ENCODE data around the gene AIFM2. TPM values are rescaled to one million over a fixed set of nuclear protein-coding genes. Genes with fewer than 3 reads are reported as not detected.

Gene AIFM2
- total and polyA plus RNA-seq, 9 of the 15 experiments (the other 6 are each of a cell fraction or from before 2014, with no cell fraction given) = 2.7 to 14.1 (median 9.2) TPM

- Histone ChIP-seq H3K27me3 (ENCODE audit: control insufficient read depth in 2 of 2, insufficient read depth in 2 of 2, low read length in 2 of 2) (peaks cover 18 to 26% of the 10 kb centered on the region in 2 experiments), H3K9ac (ENCODE audit: insufficient read depth in 1 of 2, low read depth in 2 of 2, low read length in 2 of 2) (no peak overlapping the region), H3K4me1 (replicated peaks in 1 of 2; ENCODE audit: control insufficient read depth in 2 of 2, insufficient read depth in 2 of 2, low read length in 2 of 2) (no peaks in the 10 kb centered on the region), H2AFZ (ENCODE audit: low read depth, low read length) (no peak overlapping the region), H3K9me1 (ENCODE audit: control insufficient read depth, insufficient read depth, low read length) (no peaks in the 10 kb centered on the region), H3K9me3 (replicated peaks; ENCODE audit: control insufficient read depth, insufficient read depth, low read depth, low read length) (no peaks in the 10 kb centered on the region), H4K20me1 (replicated peaks; ENCODE audit: control insufficient read depth, insufficient read depth, low read length) (no peaks in the 10 kb centered on the region), H3K36me3 (ENCODE audit: control insufficient read depth, insufficient read depth, low read length) (no peaks in the 10 kb centered on the region), H3K4me2 (ENCODE audit: insufficient read depth, low read length) (no peak overlapping the region), H3K4me3 (no peak overlapping the region), H3K27ac (ENCODE audit: extremely low read depth, low read depth, low read length) (no peak overlapping the region), H3K79me2 (ENCODE audit: control insufficient read depth, insufficient read depth, low read length) (no peaks in the 10 kb centered on the region)
- intact Hi-C loops (cut with micrococcal nuclease) (no loop called here), in situ Hi-C loops (cut with MboI) (no loop called here)
- no peak for DNase-seq (ENCODE audit: extremely low read depth in 1 of 4, low spot score in 3 of 4)
- no peak; the same call in 2 of the 3 replicates for ATAC-seq
- TF ChIP-seq SPI1 (IDR thresholded peaks at IDR 0.05; ENCODE audit: borderline replicate concordance, low read depth, low read length) = peak; percentile 90
- peak; percentile 28 to 54; a peak in 2 of 4 replicates for TF ChIP-seq TRIM24 (IDR thresholded peaks at IDR 0.05)
- no peak for TF ChIP-seq NR2C2 (CRISPR knock-in tag; IDR thresholded peaks at IDR 0.05)
- TF ChIP-seq NR2C2 (tag; IDR thresholded peaks at IDR 0.05) = peak; percentile 19; the same call in 1 of the 2 replicates
- TF ChIP-seq PHTF2 (CRISPR knock-in tag; IDR thresholded peaks at IDR 0.05) = no peak
- TF ChIP-seq ARID3A (IDR thresholded peaks at IDR 0.05; ENCODE audit: borderline replicate concordance, low read depth, low read length) = no peak
- no peak for TF ChIP-seq PKNOX1 (IDR thresholded peaks at IDR 0.05)
- no peak for FAIRE-seq
- CTCF ChIA-PET (ENCODE audit: low intra/inter-chr PET ratio) = no interaction called here
- no TSS peak for BruUV-seq (replicated peaks)
- WGBS (ENCODE audit: insufficient coverage, low coverage, missing lambda C conversion rate) = 2% methylated on average over 3 of the region's 3 CpGs
- POLR2A ChIA-PET = interaction anchor here (0.6 to 0.8 kb wide), 3 partner anchors 8 to 1337 kb away, joined by 3 to 5 read pairs (median 3); partner anchors contain the start of gene SAR1A
Measured at GRCh38 chr10:70066190-70066589, 66.4 kb downstream of the AIFM2 start.
